GM12878 (cell line): Measurements from ENCODE around the gene SMOC2. TPM values are rescaled to one million over a fixed set of nuclear protein-coding genes. Genes with fewer than 3 reads are reported as not detected.

ENCODE experiments used
- ATAC-seq: fragments of 200-7000 bp; cut with Tn5 transposase; 3 replicates; pipeline ENCODE4 v1.9.1; 2020; ENCODE audit warnings: mild to moderate bottlenecking, moderate library complexity
- BruUV-seq: library from RNA; stranded (reverse); fragments of 400-500 nt; replicated peaks from 2 replicates; lab custom pipeline; 2021; lab: Mats Ljungman, UMichigan
- CTCF ChIA-PET: fragments of 300-600 bp; sonication (Branson Sonifier 250); formaldehyde crosslinking; extraction: SDS; loops from one replicate; lab custom pipeline; 2021; ENCODE audit warnings: inconsistent platforms; lab: Yijun Ruan, JAX
- POLR2A ChIA-PET: fragments of 350-600 bp; formaldehyde crosslinking; extraction: SDS; loops from one replicate; lab custom pipeline; 2021; ENCODE audit warnings: inconsistent platforms; lab: Charles Lee
- RAD21 ChIA-PET: fragments of 300-600 bp; sonication (Branson Sonifier 250); formaldehyde crosslinking; loops from one replicate; lab custom pipeline; 2023; ENCODE audit warnings: antibody characterized with exemption; ENCODE audit not compliant: unreplicated experiment; lab: Charles Lee
- SMC1A ChIA-PET: fragments of 300-600 bp; sonication (Branson Sonifier 250); formaldehyde crosslinking; loops from one replicate; lab custom pipeline; 2023; ENCODE audit not compliant: unreplicated experiment, uncharacterized antibody; lab: Charles Lee
- DNase-seq: peaks from one replicate; pipeline ENCODE4 v3.0.0-alpha.2; 2011; ENCODE audit warnings: low read depth, low spot score
- FAIRE-seq: peaks from 3 replicates; lab custom pipeline; 2011; peaks lifted over from hg19 to GRCh38; lab: Jason Lieb, UNC
- H2AFZ ChIP-seq: 2 replicates; pipeline ENCODE4 v1.6.0; 2011; ENCODE audit warnings: low read depth, low read length, control low read depth; ENCODE audit not compliant: control insufficient read depth
- H3K27ac ChIP-seq: 2 replicates; pipeline ENCODE4 v1.5.1; 2011; ENCODE audit warnings: control low read depth; ENCODE audit not compliant: control insufficient read depth, insufficient read depth
- H3K27me3 ChIP-seq, 2 experiments: replicated peaks in 1 of 2; 2 replicates each; pipeline versions ENCODE4 v1.6.0 to v1.6.1; 2011; ENCODE audit warnings: low read length in 1 of 2; ENCODE audit not compliant: control insufficient read depth in 2 of 2, insufficient read depth in 2 of 2
- H3K36me3 ChIP-seq, 2 experiments: 2 replicates each; pipeline ENCODE4 v1.5.1; 2011; ENCODE audit warnings: low read length in 1 of 2; ENCODE audit not compliant: control insufficient read depth in 2 of 2, insufficient read depth in 2 of 2
- H3K4me1 ChIP-seq: 2 replicates; pipeline ENCODE4 v1.6.1; 2011; ENCODE audit warnings: mild to moderate bottlenecking, low read length, moderate library complexity, mixed read lengths; ENCODE audit not compliant: control insufficient read depth, insufficient read depth
- H3K4me2 ChIP-seq: 2 replicates; pipeline ENCODE4 v1.6.0; 2011; ENCODE audit warnings: control low read depth; ENCODE audit not compliant: control insufficient read depth, insufficient read depth
- H3K4me3 ChIP-seq: fragments of 200-600 bp; sonication (generic); 2 replicates; pipeline ENCODE4 v1.5.1; 2016
- H3K79me2 ChIP-seq: 2 replicates; pipeline ENCODE4 v1.6.0; 2011; ENCODE audit warnings: low read length; ENCODE audit not compliant: control insufficient read depth, insufficient read depth
- H3K9ac ChIP-seq: 2 replicates; pipeline ENCODE4 v1.8.0; 2011; ENCODE audit warnings: low read length, control low read depth, mixed read lengths; ENCODE audit not compliant: control insufficient read depth, insufficient read depth
- H3K9me3 ChIP-seq: replicated peaks from 3 replicates; pipeline ENCODE4 v1.5.1; 2011; ENCODE audit warnings: mild to moderate bottlenecking, low read length; ENCODE audit not compliant: control insufficient read depth, insufficient read depth
- H4K20me1 ChIP-seq: 2 replicates; pipeline ENCODE4 v1.6.0; 2011; ENCODE audit not compliant: control insufficient read depth, insufficient read depth
- ASH2L ChIP-seq: fragments of 300-600, 200-600 bp; sonication (generic); IDR thresholded peaks from 2 replicates; pipeline ENCODE4 v1.6.1; 2017; ENCODE audit warnings: low read depth, mild to moderate bottlenecking, borderline replicate concordance
- CHD4 ChIP-seq: fragments of 200-600 bp; sonication (generic); IDR thresholded peaks from 2 replicates; pipeline ENCODE4 v1.6.1; 2016; ENCODE audit warnings: mild to moderate bottlenecking
- HCFC1 ChIP-seq: fragments of 150-350 bp; IDR thresholded peaks from 2 replicates; pipeline ENCODE4 v1.6.1; 2014; ENCODE audit warnings: low read length
- NBN ChIP-seq: fragments of 450-650 bp; IDR thresholded peaks from 2 replicates; pipeline ENCODE4 v1.6.1; 2016
- NFXL1 ChIP-seq: fragments of 450-650 bp; IDR thresholded peaks from 2 replicates; pipeline ENCODE4 v1.6.1; 2017; ENCODE audit warnings: antibody characterized with exemption, mild to moderate bottlenecking, borderline replicate concordance
- POLR2AphosphoS2 ChIP-seq: IDR thresholded peaks from 2 replicates; pipeline ENCODE4 v1.6.1; 2011; ENCODE audit warnings: low read depth, mild to moderate bottlenecking, low read length, improper control_type of control experiment, moderate library complexity
- SIN3A ChIP-seq: IDR thresholded peaks from 2 replicates; pipeline ENCODE4 v1.6.1; 2012; ENCODE audit warnings: low read depth, low read length, improper control_type of control experiment
- ZBED1 ChIP-seq: IDR thresholded peaks from 2 replicates; pipeline ENCODE4 v1.6.1; 2016; ENCODE audit warnings: borderline replicate concordance
- ZSCAN29 ChIP-seq: fragments of 450-650 bp; IDR thresholded peaks from 2 replicates; pipeline ENCODE4 v1.6.1; 2017; ENCODE audit warnings: mild to moderate bottlenecking, moderate library complexity
- WGBS: methylation state at CpG from one replicate; pipeline ENCODE4 v1.1.6; 2016; ENCODE audit warnings: low lambda C conversion rate; ENCODE audit not compliant: insufficient replicate concordance, insufficient coverage; ENCODE audit errors: missing lambda C conversion rate; 5-methylcytosine and 5-hydroxymethylcytosine counted together
- in situ Hi-C: fragments of 300-500 bp; cut with MboI; formaldehyde crosslinking; loops from 9 replicates; pipeline ENCODE4 v1.14.3; 2018; ENCODE audit warnings: mixed read lengths
- intact Hi-C: fragments of 100-400 bp; cut with micrococcal nuclease; formaldehyde crosslinking; loops from one replicate; pipeline ENCODE4 v1.14.2; 2022; ENCODE audit not compliant: unreplicated experiment
- polyA plus RNA-seq, 11 experiments: library from polyadenylated mRNA; depleted of rRNA in 4 of 11; unstranded in 6 of 11; stranded (reverse) in 5 of 11; fragments of >200 nt; fragmentation: Nextera tagmentation in 4 of 11; fragmentation: Illumina TruSeq in 1 of 11; extraction: Ambion mirVana in 4 of 11; extraction: Trizol in 1 of 11; gene quantifications; 1 replicate in 1 of 11; 2 replicates in 10 of 11; pipeline versions ENCODE4 v1.2.1 to v1.2.3, GENCODE V29; 2011 to 2016; ENCODE audit warnings: inconsistent platforms in 2 of 11, missing spikeins in 2 of 11, low read depth in 1 of 11
- total RNA-seq, 4 experiments: library from RNA; depleted of rRNA in 3 of 4; stranded (reverse); fragments of >200 nt in 3 of 4; fragmentation: Illumina TruSeq in 1 of 4; extraction: Trizol in 1 of 4; gene quantifications; 2 replicates each; pipeline versions ENCODE4 v1.2.1 to v1.2.3, GENCODE V29; 2013 to 2021
- TF ChIP-seq, protein P1 (sequence below): fragments of 450-650 bp; IDR thresholded peaks from 2 replicates; pipeline ENCODE4 v1.6.1; 2017; ENCODE audit warnings: mild to moderate bottlenecking, moderate library complexity
- TF ChIP-seq, protein P2 (sequence below): fragments of 150-350 bp; IDR thresholded peaks from 2 replicates; pipeline ENCODE4 v1.6.1; 2016; ENCODE audit warnings: low read depth, low read length

The SMOC2 gene
- total and polyA plus RNA-seq, 10 of the 15 experiments (the other 5 are each of a cell fraction or from before 2014, with no cell fraction given) = 0.10 to 0.12 TPM; not detected in 8

DNA sequence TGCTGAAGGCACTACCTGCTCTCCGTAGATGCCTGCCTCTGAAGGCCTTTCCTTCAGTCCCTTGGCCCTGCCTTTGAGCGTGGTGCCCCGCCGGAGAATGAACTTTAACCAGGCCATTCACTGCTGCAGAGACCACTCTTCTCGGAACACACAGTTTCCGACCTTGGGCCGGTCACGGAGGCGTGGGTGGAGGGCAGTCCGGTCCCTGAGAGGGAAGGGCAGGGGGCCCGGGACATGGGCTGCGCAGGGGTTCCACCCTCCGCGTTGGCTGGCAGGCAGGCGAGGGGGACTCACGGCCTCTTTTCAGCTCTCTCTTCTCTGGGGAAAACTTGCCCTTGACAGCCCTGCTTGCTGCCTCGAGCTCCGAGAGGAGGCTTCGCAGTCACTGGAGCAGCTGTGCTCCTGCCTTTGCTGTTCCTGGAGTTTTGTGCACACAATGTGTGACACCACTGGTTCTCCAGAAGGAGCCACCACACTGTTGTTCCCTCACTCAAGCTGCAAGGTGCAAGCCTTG, 187.8 kb downstream of the SMOC2 start:
- no TSS peak for BruUV-seq
- POLR2A ChIA-PET = no interaction called here
- Histone ChIP-seq H3K79me2 (no peaks in the 10 kb centered on the region), H3K4me1 (no peaks in the 10 kb centered on the region), H3K27ac (no peak overlapping the region), H4K20me1 (no peaks in the 10 kb centered on the region), H3K9ac (no peak overlapping the region), H3K9me3 (no peaks in the 10 kb centered on the region; the same call in 2 of the 3 replicates), H3K27me3 (no peaks in the 10 kb centered on the region), H3K36me3 (no peaks in the 10 kb centered on the region), H3K4me3 (no peak overlapping the region), H2AFZ (no peak overlapping the region), H3K4me2 (no peak overlapping the region)
- SMC1A ChIA-PET = no interaction called here
- TF ChIP-seq ZSCAN29 (no peak), ZBED1 (no peak), ASH2L (no peak), NBN (no peak), SIN3A (no peak), CHD4 (no peak), POLR2AphosphoS2 (no peak), NFXL1 (no peak), HCFC1 (no peak)
- TF ChIP-seq, protein P1, sequence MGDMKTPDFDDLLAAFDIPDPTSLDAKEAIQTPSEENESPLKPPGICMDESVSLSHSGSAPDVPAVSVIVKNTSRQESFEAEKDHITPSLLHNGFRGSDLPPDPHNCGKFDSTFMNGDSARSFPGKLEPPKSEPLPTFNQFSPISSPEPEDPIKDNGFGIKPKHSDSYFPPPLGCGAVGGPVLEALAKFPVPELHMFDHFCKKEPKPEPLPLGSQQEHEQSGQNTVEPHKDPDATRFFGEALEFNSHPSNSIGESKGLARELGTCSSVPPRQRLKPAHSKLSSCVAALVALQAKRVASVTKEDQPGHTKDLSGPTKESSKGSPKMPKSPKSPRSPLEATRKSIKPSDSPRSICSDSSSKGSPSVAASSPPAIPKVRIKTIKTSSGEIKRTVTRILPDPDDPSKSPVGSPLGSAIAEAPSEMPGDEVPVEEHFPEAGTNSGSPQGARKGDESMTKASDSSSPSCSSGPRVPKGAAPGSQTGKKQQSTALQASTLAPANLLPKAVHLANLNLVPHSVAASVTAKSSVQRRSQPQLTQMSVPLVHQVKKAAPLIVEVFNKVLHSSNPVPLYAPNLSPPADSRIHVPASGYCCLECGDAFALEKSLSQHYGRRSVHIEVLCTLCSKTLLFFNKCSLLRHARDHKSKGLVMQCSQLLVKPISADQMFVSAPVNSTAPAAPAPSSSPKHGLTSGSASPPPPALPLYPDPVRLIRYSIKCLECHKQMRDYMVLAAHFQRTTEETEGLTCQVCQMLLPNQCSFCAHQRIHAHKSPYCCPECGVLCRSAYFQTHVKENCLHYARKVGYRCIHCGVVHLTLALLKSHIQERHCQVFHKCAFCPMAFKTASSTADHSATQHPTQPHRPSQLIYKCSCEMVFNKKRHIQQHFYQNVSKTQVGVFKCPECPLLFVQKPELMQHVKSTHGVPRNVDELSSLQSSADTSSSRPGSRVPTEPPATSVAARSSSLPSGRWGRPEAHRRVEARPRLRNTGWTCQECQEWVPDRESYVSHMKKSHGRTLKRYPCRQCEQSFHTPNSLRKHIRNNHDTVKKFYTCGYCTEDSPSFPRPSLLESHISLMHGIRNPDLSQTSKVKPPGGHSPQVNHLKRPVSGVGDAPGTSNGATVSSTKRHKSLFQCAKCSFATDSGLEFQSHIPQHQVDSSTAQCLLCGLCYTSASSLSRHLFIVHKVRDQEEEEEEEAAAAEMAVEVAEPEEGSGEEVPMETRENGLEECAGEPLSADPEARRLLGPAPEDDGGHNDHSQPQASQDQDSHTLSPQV = no peak
- TF ChIP-seq, protein P2, sequence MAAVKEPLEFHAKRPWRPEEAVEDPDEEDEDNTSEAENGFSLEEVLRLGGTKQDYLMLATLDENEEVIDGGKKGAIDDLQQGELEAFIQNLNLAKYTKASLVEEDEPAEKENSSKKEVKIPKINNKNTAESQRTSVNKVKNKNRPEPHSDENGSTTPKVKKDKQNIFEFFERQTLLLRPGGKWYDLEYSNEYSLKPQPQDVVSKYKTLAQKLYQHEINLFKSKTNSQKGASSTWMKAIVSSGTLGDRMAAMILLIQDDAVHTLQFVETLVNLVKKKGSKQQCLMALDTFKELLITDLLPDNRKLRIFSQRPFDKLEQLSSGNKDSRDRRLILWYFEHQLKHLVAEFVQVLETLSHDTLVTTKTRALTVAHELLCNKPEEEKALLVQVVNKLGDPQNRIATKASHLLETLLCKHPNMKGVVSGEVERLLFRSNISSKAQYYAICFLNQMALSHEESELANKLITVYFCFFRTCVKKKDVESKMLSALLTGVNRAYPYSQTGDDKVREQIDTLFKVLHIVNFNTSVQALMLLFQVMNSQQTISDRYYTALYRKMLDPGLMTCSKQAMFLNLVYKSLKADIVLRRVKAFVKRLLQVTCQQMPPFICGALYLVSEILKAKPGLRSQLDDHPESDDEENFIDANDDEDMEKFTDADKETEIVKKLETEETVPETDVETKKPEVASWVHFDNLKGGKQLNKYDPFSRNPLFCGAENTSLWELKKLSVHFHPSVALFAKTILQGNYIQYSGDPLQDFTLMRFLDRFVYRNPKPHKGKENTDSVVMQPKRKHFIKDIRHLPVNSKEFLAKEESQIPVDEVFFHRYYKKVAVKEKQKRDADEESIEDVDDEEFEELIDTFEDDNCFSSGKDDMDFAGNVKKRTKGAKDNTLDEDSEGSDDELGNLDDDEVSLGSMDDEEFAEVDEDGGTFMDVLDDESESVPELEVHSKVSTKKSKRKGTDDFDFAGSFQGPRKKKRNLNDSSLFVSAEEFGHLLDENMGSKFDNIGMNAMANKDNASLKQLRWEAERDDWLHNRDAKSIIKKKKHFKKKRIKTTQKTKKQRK = no peak
- RAD21 ChIA-PET = no interaction called here
- ATAC-seq = no peak
- DNase-seq = no peak
- intact Hi-C loops (no loop called here), in situ Hi-C loops (no loop called here)
- WGBS = 50% methylated on average over 17 of the region's 19 CpGs
- CTCF ChIA-PET = no interaction called here
- no peak for FAIRE-seq
